ENCODE data around the gene SGIP1. TPM values are rescaled to one million over a fixed set of nuclear protein-coding genes. Genes with fewer than 3 reads are reported as not detected.

SGIP1 gene
- total RNA-seq, 2 experiments from 2014 or later, result not detected

DNA sequence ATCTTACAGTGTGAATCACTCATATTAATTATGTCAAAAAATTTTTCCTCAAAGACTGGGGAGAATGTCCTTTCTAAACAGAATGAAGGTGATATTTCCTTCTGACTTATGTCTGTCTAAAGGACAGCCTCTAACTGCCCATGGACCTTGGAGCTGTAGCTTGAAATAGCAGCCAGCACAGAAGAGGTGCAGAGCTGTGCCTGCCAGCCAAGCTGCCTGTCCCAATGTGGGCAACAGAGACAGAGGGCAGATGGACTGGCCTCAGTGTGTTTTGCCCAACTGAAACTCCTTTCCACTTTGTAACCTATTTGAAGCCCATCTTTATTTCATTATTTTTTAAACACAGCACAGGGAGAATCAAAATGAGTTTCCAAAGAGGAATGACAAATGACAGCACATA is 120.7 kb downstream of the SGIP1 start:
- CTCF ChIA-PET, result no interaction called here
- Mint-ChIP-seq H3K36me3 (no peaks in the 10 kb centered on the region), H3K9me3 (ENCODE audit: low read depth) (no peaks in the 10 kb centered on the region), H3K27me3 (peaks cover 28% of the 10 kb centered on the region), H3K4me3 (no peak overlapping the region), H3K27ac (no peak overlapping the region), H3K4me1 (no peaks in the 10 kb centered on the region)
- DNase-seq (no peak), ATAC-seq (no peak)

- no peak for DNase-seq
- no peak overlapping the region for H3K27ac Mint-ChIP-seq
- ATAC-seq, result no peak
- no peaks in the 10 kb centered on the region for H3K4me1 Mint-ChIP-seq
- H3K36me3 Mint-ChIP-seq, result no peaks in the 10 kb centered on the region
- H3K27me3 Mint-ChIP-seq, result peaks cover 26% of the 10 kb centered on the region
- no peaks in the 10 kb centered on the region for H3K9me3 Mint-ChIP-seq (ENCODE audit: low read depth)
- CTCF ChIA-PET, result no interaction called here
- H3K4me3 Mint-ChIP-seq, result no peak overlapping the region
These were observed 137.5 kb downstream of the SGIP1 start for GRCh38 chr1:66671455-66671854.

DNA sequence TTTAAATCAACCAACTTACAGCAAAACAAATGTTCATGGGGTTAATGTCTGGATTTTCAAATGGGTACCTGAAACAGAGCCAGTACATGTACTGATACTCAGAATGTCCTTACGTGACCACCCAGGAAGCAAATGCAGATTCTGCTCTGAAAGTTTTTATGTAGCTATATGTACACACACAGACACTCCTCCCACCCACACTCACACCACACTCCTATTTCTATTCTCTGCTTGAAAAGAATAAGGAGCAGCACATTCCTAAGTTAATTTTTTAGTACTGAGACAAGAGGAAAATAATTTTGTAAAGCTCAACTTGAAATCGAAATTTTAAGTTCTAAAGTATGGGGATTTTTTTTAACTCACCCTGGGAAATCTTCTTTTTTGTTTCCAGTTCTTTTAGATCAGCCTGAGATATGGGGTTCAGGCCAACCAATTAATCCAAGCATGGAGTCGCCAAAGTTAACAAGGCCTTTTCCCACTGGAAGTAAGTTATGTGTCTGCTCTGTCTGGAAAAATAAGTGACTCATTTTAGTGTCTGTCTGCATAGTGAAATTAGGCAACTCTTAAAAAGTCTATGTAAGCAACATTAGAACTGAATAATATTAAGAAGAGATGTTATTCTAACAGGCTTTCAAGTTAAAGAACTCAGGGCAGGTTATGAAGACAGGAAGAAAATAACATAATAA is 142.8 kb downstream of the SGIP1 start:
- no peaks in the 10 kb centered on the region for H3K9me3 Mint-ChIP-seq (ENCODE audit: low read depth)
- H3K4me3 Mint-ChIP-seq, result no peak overlapping the region
- DNase-seq, result no peak
- no peak for ATAC-seq
- CTCF ChIA-PET, result no interaction called here
- no peaks in the 10 kb centered on the region for H3K36me3 Mint-ChIP-seq
- H3K4me1 Mint-ChIP-seq, result peaks cover 2% of the 10 kb centered on the region
- H3K27me3 Mint-ChIP-seq, result peaks cover 23% of the 10 kb centered on the region
- no peak overlapping the region for H3K27ac Mint-ChIP-seq

- H3K9me3 Mint-ChIP-seq (ENCODE audit: low read depth), result no peaks in the 10 kb centered on the region
- CTCF ChIA-PET, result no interaction called here
- DNase-seq, result no peak
These were observed 144.2 kb downstream of the SGIP1 start for GRCh38 chr1:66678146-66678545.

DNA sequence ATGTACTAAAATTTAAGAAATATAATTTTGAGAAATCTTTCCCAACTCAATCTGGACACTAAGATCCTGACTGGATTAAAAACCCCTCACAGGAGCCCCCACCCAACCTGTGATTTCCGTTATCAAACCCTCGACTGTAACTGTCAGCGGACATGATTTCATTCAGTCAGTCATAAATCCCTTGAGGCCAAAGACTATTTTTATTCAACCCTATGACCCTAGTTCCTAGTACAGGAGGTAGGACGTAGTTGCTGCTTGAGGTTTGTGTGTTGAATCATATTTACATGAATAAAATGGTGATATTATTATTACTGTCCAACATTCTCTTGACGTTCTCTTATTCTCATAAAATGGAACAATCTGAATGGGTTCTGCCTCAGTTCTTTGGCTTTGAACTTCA is 145.2 kb downstream of the SGIP1 start:
- CTCF ChIA-PET, result no interaction called here
- H3K27ac Mint-ChIP-seq, result no peak overlapping the region
- ATAC-seq, result no peak
- H3K4me3 Mint-ChIP-seq, result no peak overlapping the region
- DNase-seq, result no peak
- H3K27me3 Mint-ChIP-seq, result peaks cover 19% of the 10 kb centered on the region
- H3K4me1 Mint-ChIP-seq, result peaks cover 2% of the 10 kb centered on the region
- no peaks in the 10 kb centered on the region for H3K36me3 Mint-ChIP-seq
- no peaks in the 10 kb centered on the region for H3K9me3 Mint-ChIP-seq (ENCODE audit: low read depth)

More at GRCh38 chr1:66678146-66678545, 144.2 kb downstream of the SGIP1 start:
- Mint-ChIP-seq H3K27ac (no peak overlapping the region), H3K36me3 (no peaks in the 10 kb centered on the region), H3K4me3 (no peak overlapping the region), H3K27me3 (peaks cover 16% of the 10 kb centered on the region), H3K4me1 (peaks cover 2% of the 10 kb centered on the region)
- ATAC-seq, result no peak

DNA sequence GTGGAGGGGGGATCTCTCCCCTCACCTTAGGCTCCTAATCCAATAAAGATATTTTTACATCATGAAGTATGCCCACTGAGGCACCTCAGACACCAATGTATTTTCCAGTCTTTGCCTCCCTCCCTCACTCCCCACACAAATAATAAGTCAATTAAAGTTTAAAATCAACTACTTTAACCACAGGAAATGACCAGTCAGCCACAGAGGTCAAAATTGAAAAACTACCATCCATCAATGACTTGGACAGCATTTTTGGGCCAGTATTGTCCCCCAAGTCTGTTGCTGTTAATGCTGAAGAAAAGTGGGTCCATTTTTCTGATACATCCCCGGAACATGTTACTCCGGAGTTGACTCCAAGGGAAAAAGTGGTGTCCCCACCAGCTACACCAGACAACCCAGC is 147.7 kb downstream of the SGIP1 start:
- DNase-seq (no peak), ATAC-seq (no peak)
- Mint-ChIP-seq H3K27ac (no peak overlapping the region), H3K27me3 (peaks cover 17% of the 10 kb centered on the region), H3K4me3 (no peak overlapping the region), H3K36me3 (no peaks in the 10 kb centered on the region), H3K4me1 (peaks cover 2% of the 10 kb centered on the region), H3K9me3 (ENCODE audit: low read depth) (no peaks in the 10 kb centered on the region)
- CTCF ChIA-PET, result no interaction called here

- ATAC-seq, result no peak
- Mint-ChIP-seq H3K9me3 (ENCODE audit: low read depth) (no peaks in the 10 kb centered on the region), H3K4me3 (no peak overlapping the region), H3K36me3 (no peaks in the 10 kb centered on the region), H3K27me3 (peaks cover 15% of the 10 kb centered on the region), H3K4me1 (peaks cover 2% of the 10 kb centered on the region), H3K27ac (no peak overlapping the region)
- no peak for DNase-seq
- CTCF ChIA-PET, result no interaction called here
These were observed 148.2 kb downstream of the SGIP1 start for GRCh38 chr1:66682106-66682505.

- DNase-seq (no peak), ATAC-seq (no peak)
- H3K4me3 Mint-ChIP-seq, result no peak overlapping the region
- no peaks in the 10 kb centered on the region for H3K36me3 Mint-ChIP-seq
- H3K4me1 Mint-ChIP-seq, result peaks cover 2% of the 10 kb centered on the region
- no peaks in the 10 kb centered on the region for H3K9me3 Mint-ChIP-seq (ENCODE audit: low read depth)
- CTCF ChIA-PET, result no interaction called here
- H3K27me3 Mint-ChIP-seq, result peaks cover 11% of the 10 kb centered on the region
- H3K27ac Mint-ChIP-seq, result no peak overlapping the region
These were observed 150.4 kb downstream of the SGIP1 start for GRCh38 chr1:66684353-66684752.

DNA sequence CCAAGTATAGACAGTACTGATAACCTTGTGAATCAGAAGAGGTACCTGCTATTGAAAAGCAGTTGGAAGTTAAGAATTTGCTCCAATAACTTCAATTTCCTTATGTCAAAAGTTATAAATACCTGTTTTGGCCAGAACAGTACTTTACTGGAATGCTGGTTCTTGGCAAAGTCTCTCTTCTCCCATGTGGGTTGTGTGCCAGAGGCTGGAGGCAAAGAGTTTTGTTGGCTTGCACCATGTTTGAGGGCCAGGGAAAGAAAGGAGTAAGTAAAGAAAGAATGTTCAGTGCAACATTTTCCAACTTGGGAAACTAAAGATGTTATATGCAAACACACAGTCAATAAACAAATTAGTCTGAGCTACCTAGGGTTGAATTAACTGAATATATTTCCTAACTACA is 151.3 kb downstream of the SGIP1 start:
- no peak overlapping the region for H3K4me3 Mint-ChIP-seq
- ATAC-seq (no peak), DNase-seq (no peak)
- CTCF ChIA-PET, result no interaction called here
- no peak overlapping the region for H3K27ac Mint-ChIP-seq
- peaks cover 15% of the 10 kb centered on the region for H3K27me3 Mint-ChIP-seq
- no peaks in the 10 kb centered on the region for H3K9me3 Mint-ChIP-seq (ENCODE audit: low read depth)
- H3K36me3 Mint-ChIP-seq, result no peaks in the 10 kb centered on the region
- H3K4me1 Mint-ChIP-seq, result peaks cover 2% of the 10 kb centered on the region

DNA sequence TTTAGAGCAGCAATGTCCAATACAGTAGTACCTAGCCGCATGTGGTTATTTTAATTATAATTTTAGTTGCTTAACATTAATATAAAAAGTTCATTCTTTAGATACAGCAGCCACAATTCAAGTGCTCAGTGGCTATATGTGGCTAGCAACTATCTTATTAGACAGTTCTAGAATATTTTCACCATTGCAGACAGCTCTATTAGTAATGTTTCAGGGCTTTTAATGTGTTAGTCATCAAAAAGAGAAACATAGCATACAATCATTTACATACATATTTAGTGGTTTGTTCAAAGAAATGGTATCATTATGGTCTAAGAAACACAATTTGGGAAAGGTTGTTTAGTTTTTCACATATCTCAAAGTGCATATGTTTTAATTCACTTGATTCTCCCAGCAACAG is 151.7 kb downstream of the SGIP1 start:
- no peaks in the 10 kb centered on the region for H3K36me3 Mint-ChIP-seq
- no peaks in the 10 kb centered on the region for H3K9me3 Mint-ChIP-seq (ENCODE audit: low read depth)
- no peak overlapping the region for H3K27ac Mint-ChIP-seq
- ATAC-seq (no peak), DNase-seq (no peak)
- H3K4me1 Mint-ChIP-seq, result peaks cover 2% of the 10 kb centered on the region
- H3K4me3 Mint-ChIP-seq, result no peak overlapping the region
- CTCF ChIA-PET, result no interaction called here
- H3K27me3 Mint-ChIP-seq, result peaks cover 15% of the 10 kb centered on the region

GRCh38 chr1:66686406-66686805 is 152.5 kb downstream of the SGIP1 start:
- Mint-ChIP-seq H3K27ac (no peak overlapping the region), H3K4me3 (no peak overlapping the region), H3K27me3 (peaks cover 19% of the 10 kb centered on the region), H3K9me3 (ENCODE audit: low read depth) (no peaks in the 10 kb centered on the region), H3K4me1 (peaks cover 2% of the 10 kb centered on the region), H3K36me3 (no peaks in the 10 kb centered on the region)
- ATAC-seq (no peak), DNase-seq (no peak)
- CTCF ChIA-PET, result no interaction called here

DNA sequence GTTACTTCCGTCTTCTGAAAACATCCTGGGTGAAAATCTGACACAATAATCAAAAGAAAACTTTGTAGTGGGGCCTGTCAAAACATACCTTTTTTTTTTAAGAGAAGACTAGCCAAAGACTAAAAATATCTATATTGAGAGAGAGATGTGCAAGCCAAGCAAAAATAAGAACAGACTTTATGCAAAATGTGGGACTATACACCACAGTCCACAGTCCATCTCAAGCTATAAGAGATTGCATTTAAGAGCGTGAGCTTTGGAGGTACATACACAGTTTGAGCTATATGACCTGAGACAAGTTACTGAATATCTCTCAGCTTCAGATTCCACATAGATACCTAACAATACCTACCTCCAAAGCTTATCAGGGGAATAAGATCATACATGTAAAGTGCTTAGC is 153.4 kb downstream of the SGIP1 start:
- CTCF ChIA-PET, result no interaction called here
- peaks cover 21% of the 10 kb centered on the region for H3K27me3 Mint-ChIP-seq

GRCh38 chr1:66690666-66691381 is 156.9 kb downstream of the SGIP1 start:
- H3K4me3 Mint-ChIP-seq, result no peak overlapping the region
- ATAC-seq, result no peak
- no peaks in the 10 kb centered on the region for H3K36me3 Mint-ChIP-seq
- CTCF ChIA-PET, result no interaction called here
- H3K4me1 Mint-ChIP-seq, result peaks cover 3% of the 10 kb centered on the region
- H3K27ac Mint-ChIP-seq, result no peak overlapping the region
- DNase-seq, result no peak
- peaks cover 26% of the 10 kb centered on the region for H3K27me3 Mint-ChIP-seq
- no peaks in the 10 kb centered on the region for H3K9me3 Mint-ChIP-seq (ENCODE audit: low read depth)

More for the DNA sequence above, 153.4 kb downstream of the SGIP1 start:
- H3K36me3 Mint-ChIP-seq, result no peaks in the 10 kb centered on the region
- H3K4me1 Mint-ChIP-seq, result peaks cover 1% of the 10 kb centered on the region
- H3K9me3 Mint-ChIP-seq (ENCODE audit: low read depth), result no peaks in the 10 kb centered on the region
- no peak overlapping the region for H3K27ac Mint-ChIP-seq
- ATAC-seq (no peak), DNase-seq (no peak)
- no peak overlapping the region for H3K4me3 Mint-ChIP-seq

- H3K4me1 Mint-ChIP-seq, result peaks cover 3% of the 10 kb centered on the region
- no peaks in the 10 kb centered on the region for H3K36me3 Mint-ChIP-seq
- H3K27ac Mint-ChIP-seq, result no peak overlapping the region
- H3K4me3 Mint-ChIP-seq, result no peak overlapping the region
- H3K9me3 Mint-ChIP-seq (ENCODE audit: low read depth), result no peaks in the 10 kb centered on the region
- no peak for ATAC-seq
- CTCF ChIA-PET, result no interaction called here
- DNase-seq, result no peak
- peaks cover 23% of the 10 kb centered on the region for H3K27me3 Mint-ChIP-seq
These were observed 158.7 kb downstream of the SGIP1 start for GRCh38 chr1:66692681-66693080.

Data from activated CD8-positive, alpha-beta memory T cell treated with anti-CD3 and anti-CD28 coated beads, Interleukin-2, amount 10 ng/mL, durations not matched to agents 7 days and 5 days (primary cell).